PFSK-1 (cell line): ENCODE results near the gene HRNR.

Source experiments
- FOXP2 ChIP-seq: optimal IDR thresholded peaks from 2 replicates; pipeline ENCODE3; 2011; ENCODE audit warnings: borderline replicate concordance, control low read depth, inconsistent platforms; ENCODE audit not compliant: insufficient read depth; ENCODE audit errors: extremely low read length, extremely low read depth
- POLR2AphosphoS5 ChIP-seq: IDR thresholded peaks from 2 replicates; pipeline ENCODE4 v1.6.1; 2012; ENCODE audit warnings: low read depth, mild to moderate bottlenecking, control low read depth, low read length, moderate library complexity
- REST ChIP-seq, 2 experiments: IDR thresholded peaks; 2 replicates each; pipeline versions ENCODE4 v1.6.1 to v1.8.0; 2011 to 2012; ENCODE audit warnings: low read depth in 2 of 2, low read length in 2 of 2, control low read depth in 1 of 2, inconsistent platforms in 1 of 2, mild to moderate bottlenecking in 1 of 2, moderate library complexity in 1 of 2; ENCODE audit not compliant: insufficient read depth in 1 of 2
- SIN3A ChIP-seq: IDR thresholded peaks from 2 replicates; pipeline ENCODE4 v1.6.1; 2012; ENCODE audit warnings: mild to moderate bottlenecking, low read length, moderate library complexity, borderline replicate concordance; ENCODE audit not compliant: insufficient read depth
- TAF1 ChIP-seq: IDR thresholded peaks from 2 replicates; pipeline ENCODE4 v1.6.1; 2012; ENCODE audit warnings: low read length, control low read depth, borderline replicate concordance; ENCODE audit not compliant: insufficient read depth

HRNR gene

GRCh38 chr1:152166966-152167365, 57.0 kb downstream of the HRNR start:
- TF ChIP-seq TAF1 (no peak), SIN3A (no peak), REST (IDR thresholded peaks at IDR 0.05; ENCODE audit: insufficient read depth in 1 of 2, low read depth in 2 of 2, low read length in 2 of 2) (no peak), POLR2AphosphoS5 (no peak), FOXP2 (no peak)

- TF ChIP-seq TAF1 = no peak
These were observed 58.5 kb downstream of the HRNR start for GRCh38 chr1:152165286-152166077.

- TF ChIP-seq TAF1 = no peak
- TF ChIP-seq POLR2AphosphoS5 = no peak
- no peak for TF ChIP-seq REST (IDR thresholded peaks at IDR 0.05; ENCODE audit: insufficient read depth in 1 of 2, low read depth in 2 of 2, low read length in 2 of 2)
- TF ChIP-seq SIN3A = no peak
- TF ChIP-seq FOXP2 = no peak
These were observed 59.4 kb downstream of the HRNR start for GRCh38 chr1:152164517-152165136.

- no peak for TF ChIP-seq TAF1
These were observed 61.1 kb downstream of the HRNR start for GRCh38 chr1:152162792-152163463.
